Spleen (tissue), 7 donors: Measurements from ENCODE around the gene LBHD1.

ENCODE experiments used
- CTCF ChIP-seq, 11 experiments: fragments of 200-600 bp in 7 of 11; fragments of 450-650 bp in 4 of 11; sonication (generic) in 4 of 11; IDR thresholded peaks in 8 of 11; conservative IDR thresholded peaks in 3 of 11; 1 replicate in 7 of 11; 2 replicates in 4 of 11; pipeline versions ENCODE4 v1.4.0 to v1.8.0; 2016 to 2021; ENCODE audit warnings: antibody characterized with exemption in 11 of 11, inconsistent platforms in 4 of 11, mild to moderate bottlenecking in 1 of 11
- POLR2A ChIP-seq, 3 donors: fragments of 450-650 bp; IDR thresholded peaks; one replicate each; pipeline ENCODE4 v1.5.1; 2017; ENCODE audit warnings: antibody characterized with exemption in 3 of 3, mild to moderate bottlenecking in 1 of 3
- POLR2AphosphoS5 ChIP-seq, 3 donors: sonication (generic); formaldehyde crosslinking; IDR thresholded peaks; one replicate each; pipeline ENCODE4 v1.5.1; 2017; ENCODE audit warnings: antibody characterized with exemption in 3 of 3
- donor health status: DM: no; HTN: no; CAD: no; lungs with moderate emphysema.
- donor health status: DM: no; HTN: no; CAD: no.
- donor health status: DM: no; HTN: no; CAD: no.

GRCh38 chr11:62654297-62654696, 17.8 kb downstream of the LBHD1 start:
- TF ChIP-seq CTCF (IDR thresholded peaks at IDR 0.05 in 8 of 11, conservative IDR thresholded peaks at IDR 0.05 in 3 of 11) (no peak), POLR2AphosphoS5 (IDR thresholded peaks at IDR 0.05) (no peak), POLR2A (IDR thresholded peaks at IDR 0.05) (no peak)
